Liver (tissue), 3 donors: Measurements from ENCODE around the gene TRMT44.

ENCODE experiments used
- CTCF ChIP-seq: fragments of 150-350 bp; IDR thresholded peaks from 2 replicates; pipeline ENCODE4 v1.5.1; 2017; ENCODE audit warnings: improper control_type of control experiment, low read depth, low read length; ENCODE audit not compliant: missing input control
- TAF1 ChIP-seq: conservative IDR thresholded peaks from 2 replicates; pipeline ENCODE4 v1.6.1; 2016; ENCODE audit warnings: antibody characterized with exemption, mild to moderate bottlenecking
- donor health status: healthy.
- donor health status: healthy.

- TF ChIP-seq CTCF (no peak), TAF1 (no peak)
These were observed 68.2 kb downstream of the TRMT44 start for GRCh38 chr4:8508740-8509139.
